CD4-positive, alpha-beta T cell treated with Interleukin-15 for 1 hour (primary cell): ENCODE data around the gene ZIC2.

Source experiments
- DNase-seq: peaks from one replicate; pipeline ENCODE4 v3.0.0-alpha.2; 2020

The ZIC2 gene

DNA sequence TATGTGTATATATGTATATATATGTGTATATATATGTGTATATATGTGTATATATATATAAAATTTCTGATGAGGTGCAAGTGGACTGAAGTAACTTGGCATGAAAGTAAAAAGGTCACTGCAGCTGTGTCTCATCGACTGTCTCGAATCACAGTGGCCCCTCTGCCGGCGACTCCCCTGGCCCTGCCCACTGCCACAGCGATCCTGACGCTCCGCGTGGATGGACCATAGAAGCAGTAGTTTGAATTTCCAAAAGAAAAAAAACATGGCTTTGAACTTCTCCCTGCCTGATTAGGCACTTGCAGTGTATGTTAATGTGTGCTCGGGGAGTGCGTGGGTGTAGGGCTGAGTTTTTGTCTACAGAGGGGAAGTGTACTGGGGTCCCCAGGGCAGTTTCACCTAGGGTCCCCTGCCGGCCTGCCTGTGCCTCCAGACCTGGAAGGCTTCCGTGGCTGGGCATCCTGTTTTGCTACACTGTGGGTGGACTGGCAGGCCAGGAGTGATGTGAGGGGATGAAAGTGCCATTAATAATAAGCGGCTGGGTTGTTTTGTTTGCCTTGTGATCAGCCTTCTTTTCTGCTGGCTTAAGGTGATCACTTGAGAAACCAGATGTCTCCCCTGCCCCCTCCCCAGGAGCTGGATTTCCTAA is 20.8 kb upstream of the ZIC2 start:
- DNase-seq: no peak

DNA sequence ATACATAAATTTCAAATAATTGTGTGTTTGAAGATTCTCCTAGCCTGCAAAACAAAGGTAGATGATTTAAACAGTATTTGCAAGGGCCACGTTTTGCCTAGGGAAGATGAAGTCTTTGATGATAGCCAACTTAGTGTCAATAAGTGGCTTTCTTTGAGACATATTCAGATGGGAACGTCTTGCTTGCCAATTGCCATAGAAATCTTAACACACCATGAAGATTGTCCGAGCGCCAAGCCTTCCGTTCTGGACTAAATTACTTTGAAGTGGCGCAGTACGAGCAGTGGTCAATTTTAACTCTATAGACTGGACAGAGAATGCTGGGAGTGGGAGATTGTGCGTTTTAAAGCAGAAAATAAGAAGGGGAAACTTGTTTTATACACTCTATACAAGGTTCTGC is 19.9 kb upstream of the ZIC2 start:
- DNase-seq: no peak

DNA sequence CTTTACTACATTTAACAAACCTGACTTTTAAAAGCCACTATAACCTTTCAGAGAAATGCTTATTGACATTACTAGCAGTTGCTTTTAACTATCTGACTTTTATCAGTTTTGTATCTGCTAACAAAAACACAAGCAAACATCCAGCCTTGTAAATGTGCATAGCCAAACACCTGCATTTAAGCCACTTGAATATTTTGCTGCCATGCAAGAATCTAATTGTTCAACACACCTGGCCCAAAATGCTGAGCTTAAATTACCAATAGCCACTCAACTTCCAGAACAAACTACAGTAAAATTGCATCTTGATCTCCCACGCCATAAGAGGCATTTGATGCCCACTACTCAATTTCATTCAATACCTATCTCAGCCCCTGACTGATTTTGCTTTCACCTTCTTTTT is 19.3 kb upstream of the ZIC2 start:
- no peak for DNase-seq

DNA sequence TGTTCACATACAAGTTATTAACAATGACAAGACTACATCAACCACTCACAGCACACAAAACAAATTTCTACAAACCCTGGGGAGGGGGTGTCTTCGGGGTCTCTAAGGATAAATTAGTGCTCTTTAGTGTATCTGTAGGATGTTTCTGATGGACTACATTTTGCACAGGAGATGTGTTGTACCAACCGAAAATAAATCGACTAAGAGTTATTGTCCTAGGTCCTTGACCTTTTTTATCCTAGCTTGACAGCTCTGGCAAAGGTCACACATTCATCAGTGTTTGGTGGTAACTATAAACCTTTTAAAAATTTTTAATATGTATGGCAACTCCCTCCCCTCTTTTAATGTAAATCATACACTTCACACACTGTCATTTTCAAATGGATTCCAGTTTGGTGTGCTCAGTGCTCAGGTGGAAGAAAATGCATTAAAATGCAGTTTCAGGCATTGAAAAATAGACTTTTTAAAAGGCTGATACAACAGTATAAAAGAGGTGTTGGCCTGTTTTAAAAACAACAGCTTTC is 17.7 kb upstream of the ZIC2 start:
- DNase-seq: no peak

DNA sequence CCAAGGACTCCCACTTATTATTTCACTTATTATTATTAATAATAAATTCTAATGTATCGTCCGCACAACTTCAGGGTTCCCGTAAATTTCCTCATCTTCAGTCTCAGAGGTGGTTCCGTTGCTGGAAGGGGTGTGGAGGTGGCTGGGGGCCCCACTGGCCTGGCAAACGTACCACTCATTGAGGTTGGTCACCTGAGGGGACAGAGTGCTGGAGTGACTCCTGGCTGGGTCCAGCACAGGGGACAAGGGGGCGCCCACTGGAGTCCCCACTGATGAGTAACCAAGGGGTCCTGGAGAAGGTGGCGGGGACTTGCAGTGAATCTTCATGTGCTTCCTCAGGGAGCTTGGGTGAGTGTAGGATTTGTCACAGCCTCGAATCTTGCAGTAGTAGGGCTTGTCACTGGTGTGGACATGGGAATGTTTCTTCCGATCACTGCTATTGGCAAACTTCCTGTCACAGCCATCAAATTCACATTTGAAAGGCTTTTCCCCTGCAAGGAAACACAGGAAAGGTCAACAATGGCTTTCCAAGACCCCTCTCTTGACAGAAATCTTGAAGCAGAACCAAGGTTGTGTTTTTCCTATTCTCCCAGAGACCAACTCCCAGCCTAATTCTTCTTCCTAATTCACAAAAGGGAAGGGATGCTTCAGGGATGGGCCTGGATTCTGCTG is 16.1 kb upstream of the ZIC2 start:
- DNase-seq: no peak

DNA sequence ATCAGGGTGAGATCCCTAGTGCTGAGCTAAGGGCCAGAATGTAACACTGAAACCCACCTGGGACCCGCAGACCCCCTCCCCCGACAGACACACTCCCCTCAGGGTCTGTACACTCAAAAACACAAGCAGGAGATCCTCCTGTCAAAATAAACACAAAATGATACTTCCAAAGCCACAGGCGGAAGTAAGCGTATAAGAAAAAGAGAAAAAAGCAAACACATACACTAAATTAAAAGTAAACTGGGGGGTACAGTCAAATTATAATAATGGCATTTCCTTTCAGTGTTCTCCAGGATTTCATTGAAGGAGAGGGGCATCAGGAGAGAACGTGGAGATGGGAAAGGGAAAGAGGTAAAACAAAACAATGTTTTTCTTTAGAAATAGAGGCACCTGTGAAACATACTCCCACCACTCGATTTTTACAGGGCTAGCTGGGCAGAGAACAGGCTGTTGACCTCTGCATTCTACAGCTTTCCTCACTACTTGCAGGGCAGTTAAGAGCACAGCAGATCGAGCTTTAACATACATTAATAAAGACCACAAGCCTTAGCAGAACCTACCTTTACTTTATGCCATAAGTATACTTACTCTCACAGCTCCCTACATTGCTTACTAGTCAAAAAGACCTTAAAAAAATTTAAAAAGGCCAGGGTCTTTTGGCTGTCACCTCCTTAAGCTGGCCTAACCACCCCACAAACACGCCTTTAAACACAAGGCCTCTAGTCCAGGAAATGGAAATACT is 15.3 kb upstream of the ZIC2 start:
- no peak for DNase-seq

DNA sequence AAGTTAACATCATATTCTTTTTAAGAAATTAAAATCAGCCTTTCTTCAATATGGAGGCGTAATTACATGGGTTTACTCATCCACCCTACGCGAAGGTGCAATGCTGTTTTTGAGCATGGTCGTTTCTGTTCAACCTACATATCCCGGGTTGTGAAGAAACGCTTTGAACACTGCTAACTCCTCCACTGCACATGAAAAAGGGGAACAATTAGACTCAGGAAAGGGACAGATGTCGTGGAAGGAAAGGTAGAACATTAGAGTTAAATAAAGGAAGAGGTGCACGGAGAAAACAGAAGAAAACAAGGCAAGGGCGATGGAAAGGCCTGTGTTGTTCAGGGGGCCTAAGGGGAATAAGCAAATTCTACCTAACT is 14.1 kb upstream of the ZIC2 start:
- DNase-seq: no peak

DNA sequence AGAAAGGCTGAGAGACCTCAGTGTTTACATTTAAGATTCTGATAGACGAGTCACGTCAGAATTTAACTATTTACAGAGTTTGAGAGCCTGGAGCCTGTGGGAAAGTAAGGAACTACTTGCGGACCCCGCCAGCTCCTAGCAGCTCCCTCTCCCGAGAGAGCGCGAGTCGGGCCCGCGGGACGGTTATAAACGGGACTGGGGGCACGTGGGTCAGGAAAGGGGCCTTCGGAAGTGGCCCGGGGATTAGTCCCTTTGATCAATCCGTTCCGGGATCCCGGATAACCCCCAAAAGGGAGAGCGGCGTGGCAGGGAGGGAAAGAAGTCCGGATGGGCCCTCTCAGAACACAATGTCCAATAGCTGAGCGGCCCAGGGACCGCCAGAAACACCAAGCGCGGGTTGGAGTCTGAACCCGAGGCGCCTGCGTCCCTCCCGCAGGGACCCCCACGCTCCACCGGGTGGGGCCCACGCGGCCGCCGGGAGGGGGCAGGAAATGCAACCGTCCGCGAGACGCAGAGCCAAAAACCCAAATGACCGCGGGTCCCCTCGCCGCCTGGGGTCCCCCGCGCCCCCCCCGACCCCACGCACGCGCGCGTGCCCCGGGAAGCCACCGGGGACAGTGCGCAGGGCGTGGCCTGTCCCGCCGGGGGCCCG is 13.6 kb upstream of the ZIC2 start:
- no peak for DNase-seq

DNA sequence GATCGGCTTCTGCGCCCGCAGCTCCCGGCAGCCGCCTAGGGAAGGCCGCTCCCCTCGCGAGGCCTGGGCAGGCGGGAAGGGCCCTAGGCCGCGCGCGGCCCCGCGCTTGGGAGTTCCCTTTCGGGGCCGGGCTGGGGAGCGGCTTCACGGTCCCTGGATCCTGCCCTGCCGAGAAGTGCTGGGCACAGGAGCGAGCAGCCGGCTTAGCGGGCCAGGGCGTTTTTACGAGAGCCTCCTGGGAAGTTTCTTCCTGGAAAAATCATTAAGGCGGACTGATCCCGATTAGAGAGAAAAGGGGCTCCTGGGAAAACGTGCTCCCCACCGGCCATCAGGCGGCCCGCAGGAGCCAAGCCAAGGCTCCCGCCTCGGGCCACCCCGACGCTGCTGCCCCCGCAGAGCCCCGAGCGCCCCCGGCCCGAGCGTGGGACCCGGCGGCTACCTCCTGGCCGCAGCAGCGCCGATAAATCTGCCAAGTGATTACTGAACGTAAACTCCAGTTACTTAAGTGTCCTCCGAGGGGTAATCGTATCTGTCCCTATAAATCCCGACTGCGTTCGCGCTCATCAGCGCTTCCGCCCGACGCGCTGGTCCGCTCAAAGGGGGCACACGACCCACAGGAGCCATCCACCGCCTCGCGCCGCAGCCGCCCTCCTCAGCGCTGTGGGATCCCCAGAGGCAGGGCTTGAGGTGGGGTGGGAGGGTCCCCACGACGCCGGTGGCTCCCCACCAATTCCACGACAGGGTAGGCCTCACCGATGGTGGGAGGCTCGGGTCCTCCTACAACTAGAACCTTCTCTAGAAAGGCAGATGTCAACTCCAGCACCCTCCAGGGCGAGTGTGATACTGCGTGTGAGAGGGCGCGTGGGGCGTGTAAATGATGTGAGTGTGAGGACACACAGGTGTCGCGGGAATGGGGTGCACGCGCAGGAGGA is 12.8 kb upstream of the ZIC2 start:
- DNase-seq: no peak

DNA sequence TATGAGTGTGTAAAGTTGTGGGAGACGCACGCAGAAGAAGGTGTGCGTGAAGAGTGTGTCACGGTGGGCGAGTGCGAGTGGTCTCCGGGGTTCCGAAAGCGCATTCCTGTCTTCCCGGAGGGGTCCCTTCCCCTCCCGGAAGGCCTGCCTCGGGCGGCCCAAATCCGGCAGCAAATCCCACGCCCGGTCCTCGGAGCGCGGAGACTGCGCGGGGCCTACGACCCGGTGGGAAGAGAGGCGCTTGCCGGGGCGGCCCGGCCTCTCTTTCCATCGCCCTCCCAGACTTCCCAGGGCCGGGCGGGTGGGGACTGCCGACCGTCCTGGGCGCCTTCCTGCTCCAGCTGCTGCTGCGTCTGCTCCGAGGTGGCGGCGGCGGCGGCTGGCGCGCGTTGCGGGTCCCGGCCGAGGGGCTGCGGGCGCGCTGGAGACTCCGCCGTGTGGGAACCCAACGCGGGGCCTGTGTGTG is 12.1 kb upstream of the ZIC2 start:
- DNase-seq: no peak

DNA sequence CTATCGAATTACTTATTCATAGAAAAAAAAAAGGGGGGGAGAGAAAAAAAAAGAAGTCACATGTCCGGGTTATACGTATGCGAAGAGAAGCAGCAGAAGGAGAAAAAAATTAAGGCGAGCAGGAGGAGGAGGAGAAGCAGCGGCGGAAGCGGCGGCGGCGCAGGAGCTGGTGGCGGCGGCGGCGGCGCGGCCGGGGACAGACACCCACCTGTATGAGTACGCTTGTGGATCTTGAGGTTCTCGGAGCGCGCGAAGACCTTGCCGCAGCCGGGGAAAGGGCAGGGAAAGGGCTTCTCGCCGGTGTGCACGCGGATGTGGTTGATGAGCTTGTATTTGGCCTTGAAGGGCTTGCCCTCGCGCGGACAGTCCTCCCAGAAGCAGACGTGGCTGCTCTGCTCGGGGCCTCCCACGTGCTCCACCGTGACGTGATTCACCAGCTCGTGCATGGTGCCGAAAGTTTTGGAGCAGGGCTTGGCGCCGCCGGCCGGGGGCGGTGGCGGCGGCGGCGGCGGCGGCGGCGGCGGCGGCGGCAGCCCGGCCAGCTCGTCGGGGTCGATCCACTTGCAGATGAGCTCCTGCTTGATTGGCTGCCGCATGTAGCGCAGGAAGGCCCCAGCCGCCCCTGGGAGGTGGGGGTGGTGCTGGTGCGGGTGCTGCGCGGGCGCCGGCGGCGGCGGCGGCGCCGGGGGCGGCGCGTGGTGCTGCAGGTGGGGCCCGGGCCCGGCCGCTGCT is 11.5 kb upstream of the ZIC2 start:
- no peak for DNase-seq

DNA sequence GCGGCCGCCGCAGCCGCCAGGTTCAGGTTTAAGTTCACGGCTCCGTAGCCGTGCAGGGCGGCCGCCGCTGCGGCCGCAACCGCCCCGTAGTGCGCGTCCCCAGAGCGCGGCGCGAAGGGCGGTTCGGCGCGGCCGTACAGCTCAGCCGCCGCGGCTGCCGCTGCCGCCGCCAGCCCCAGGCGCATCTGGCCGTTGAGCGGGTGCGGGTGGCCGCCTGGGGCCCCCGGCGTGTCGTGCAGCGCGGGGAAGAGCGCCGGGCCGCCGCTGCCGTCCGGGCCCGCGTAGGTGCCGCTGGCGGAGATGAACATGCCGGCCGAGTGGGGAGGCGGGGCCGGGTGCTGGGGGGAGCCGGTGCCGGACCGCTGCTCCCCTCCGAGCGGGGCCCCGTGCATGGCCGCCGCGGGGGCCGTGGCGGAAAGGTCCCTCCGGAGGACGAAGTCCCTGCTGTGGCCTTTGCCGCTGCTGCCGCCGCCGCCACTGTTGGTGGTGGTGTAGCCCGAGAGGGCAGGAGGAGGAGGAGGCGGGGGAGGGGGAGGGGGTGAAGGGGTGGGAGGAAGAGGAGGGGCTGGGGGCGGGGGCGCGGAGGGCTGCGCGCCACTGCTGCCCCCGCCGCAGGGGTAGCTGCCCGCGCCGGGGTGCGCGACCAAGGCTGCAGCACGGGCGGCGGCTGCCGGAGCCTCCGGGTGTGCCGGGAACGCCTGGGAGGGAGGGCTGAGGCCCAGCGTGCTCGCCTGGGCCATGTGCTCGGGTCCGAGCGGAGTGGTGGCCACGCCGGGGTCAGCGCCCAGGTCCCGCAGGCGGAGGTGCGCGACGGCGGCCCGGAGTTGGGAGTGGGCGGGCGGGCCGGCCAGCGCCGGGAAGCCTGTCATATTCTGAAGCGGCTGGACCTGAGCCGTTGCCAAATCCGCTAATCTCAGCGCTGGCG is 10.7 kb upstream of the ZIC2 start:
- DNase-seq: no peak

DNA sequence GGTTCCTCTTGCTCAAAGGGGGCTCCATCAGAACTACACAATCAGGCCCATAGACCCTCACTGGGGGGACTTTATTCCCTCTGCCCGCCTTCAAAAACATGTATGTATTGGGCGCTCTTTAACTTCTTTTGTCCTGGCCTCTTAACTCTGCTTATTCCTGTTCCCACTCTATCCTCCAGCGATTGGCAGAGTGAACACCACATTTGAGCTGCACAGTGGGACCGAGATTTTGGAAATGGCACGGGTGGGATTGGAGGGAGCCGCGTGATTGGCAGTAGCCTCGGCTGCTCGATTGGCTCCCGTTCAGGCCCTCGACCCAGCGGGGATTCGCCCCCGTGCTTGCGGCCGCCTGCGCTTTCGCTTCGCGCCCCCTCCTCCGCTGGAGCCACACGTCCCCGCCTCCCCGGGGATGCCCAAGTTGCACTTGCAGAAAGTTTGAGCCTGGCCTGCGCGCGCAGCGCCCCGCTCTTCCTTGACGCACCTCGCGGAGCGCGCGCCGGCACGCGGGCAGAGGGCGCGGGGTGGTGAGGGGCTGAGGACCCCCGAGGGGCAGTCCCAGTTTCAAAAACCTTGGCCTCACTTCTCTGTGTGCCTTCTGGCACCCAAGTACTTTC is 9.9 kb upstream of the ZIC2 start, which contains the start of gene ZIC5:
ZIC5 (minus strand) TSS at position 192 of the 614 bp plus-strand sequence; CDS start at position 28, 164 bp downstream.
- no peak for DNase-seq

DNA sequence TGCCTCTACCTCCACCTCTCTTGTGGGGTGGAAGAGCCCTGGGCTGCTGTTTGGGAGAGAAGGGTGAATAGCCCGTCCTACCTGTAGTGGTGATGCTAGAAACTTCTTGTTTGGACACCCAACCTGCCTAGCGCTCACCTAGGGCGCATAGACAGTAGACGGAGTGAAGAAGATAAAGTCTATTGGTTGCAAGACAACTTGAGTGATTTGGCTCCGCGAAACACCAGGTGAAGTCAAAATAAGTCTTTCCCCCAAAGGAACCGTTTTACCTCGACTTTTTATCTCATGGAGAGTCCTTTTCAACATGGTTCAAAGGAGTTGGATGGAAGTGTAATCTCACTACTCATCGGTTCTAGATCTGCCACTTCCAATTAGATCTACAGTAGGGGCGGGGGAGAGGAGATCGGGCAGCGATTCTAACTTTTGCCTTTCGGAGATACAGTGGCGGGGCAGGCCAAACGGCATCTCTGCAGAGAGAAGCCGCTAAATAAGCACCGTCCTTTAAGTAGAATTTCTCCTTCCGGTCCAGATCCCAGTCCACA is 9.3 kb upstream of the ZIC2 start:
- DNase-seq: no peak

DNA sequence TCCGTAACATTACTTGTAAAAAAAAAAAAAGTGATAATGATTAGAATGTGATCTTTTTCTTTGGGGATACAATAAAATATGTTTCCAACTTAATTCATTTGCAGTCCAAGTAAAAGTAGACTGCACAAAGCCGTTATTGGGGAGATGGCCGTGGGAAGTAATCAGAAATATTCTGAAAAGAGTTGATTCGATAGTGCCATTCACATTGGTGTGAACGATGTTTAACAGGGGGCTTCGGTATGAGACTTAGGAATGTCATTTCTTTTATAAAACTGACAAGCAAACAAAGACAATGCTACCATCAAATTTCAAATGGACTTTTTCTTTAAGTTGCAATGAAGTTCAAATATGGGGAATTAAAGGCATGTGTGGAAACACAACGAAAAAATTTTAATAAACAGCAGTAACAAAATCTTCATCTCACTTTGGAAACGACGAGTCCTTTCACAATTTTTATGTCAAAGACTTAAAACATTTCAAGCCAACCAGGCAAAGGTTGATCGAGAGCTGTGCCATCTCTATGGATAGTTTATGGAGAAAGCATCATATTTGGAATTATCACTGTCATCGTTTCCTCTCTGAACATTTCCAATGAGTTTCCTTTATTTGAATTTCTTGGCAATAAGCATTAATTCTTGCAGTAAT is 8.3 kb upstream of the ZIC2 start:
- DNase-seq: no peak

DNA sequence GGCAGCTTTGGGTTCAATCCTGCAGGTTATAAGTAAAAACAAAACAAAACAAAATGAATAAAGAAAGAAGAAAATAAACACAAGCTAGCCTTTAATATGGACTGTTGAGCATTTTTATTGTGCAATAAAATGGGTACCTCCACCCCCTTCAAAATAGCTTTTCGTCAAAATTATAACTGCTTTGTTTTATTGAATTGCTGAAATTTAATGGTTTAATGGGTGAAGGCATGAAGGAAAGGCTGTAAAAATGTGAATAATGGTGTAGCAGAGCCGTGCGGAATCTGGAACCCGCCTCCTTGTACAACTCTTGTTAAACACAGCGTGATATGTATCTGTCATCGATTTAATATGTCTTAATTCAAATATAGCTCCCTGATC is 7.8 kb upstream of the ZIC2 start:
- DNase-seq: no peak

DNA sequence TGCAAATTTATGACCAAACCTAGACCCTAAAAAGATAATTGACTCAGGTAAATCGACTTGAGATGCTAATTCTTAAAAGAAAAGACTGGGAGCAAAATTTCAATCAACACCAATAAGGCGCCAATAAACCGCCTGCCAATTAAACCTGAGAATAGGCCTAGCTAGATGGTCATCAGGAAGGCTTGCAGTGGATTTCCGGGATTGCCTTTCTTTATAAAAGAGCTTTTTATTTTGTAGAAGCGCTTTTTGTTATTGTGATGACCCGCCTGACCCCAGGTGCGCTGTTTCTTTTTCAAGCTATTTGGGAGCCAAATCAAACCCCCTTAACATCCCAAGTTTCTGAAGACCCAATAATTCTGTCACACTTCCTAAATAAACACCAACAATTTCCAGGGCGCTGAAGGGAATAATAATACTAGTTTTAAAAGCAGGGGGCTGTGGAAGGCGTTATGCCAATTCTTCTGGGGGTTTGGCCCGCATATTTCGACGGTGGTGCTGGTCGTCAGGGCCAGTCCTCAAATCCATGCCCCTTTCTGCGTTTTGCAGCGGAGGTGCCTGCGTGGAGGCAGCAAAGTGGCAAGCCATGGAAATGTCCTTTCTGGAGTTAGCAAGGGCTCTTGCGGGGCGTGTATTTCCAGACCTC is 7.2 kb upstream of the ZIC2 start:
- DNase-seq: no peak

DNA sequence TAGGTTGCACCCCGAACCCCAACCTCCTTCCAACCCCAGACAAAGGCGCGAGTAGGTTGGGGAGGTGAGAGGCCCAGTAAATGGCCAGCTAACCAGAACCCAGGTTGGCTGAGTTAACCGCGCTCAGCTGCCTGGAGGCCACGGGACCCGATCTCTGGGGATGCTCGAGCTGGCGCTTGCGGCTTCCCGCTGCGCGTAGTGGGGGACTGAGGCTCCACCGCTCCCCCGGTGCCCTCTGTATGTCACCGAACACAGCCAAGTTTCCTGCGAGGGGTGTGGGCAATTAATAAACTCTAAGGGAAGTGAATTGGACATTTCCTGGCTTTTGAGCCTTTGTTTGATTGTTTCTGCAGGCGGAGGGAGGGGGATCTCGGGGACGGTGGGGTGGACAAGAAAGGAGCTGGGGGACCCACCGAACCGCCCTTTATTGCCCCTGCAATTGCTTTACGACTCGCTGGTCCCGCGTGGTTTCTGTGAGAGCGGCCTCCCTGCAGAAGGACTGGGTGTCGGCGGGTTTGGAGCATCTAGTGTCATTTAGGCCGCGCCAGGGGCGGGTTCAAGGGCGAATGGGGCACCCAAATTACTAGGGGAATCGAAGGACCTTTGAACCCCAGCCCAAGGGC is 6.5 kb upstream of the ZIC2 start:
- DNase-seq: no peak
